GM12878 (cell line): ENCODE results near the gene AXDND1. TPM values are rescaled to one million over a fixed set of nuclear protein-coding genes. Genes with fewer than 3 reads are reported as not detected.

Source experiments
- ATAC-seq: fragments of 200-7000 bp; cut with Tn5 transposase; 3 replicates; pipeline ENCODE4 v1.9.1; 2020; ENCODE audit warnings: mild to moderate bottlenecking, moderate library complexity
- BruUV-seq: library from RNA; stranded (reverse); fragments of 400-500 nt; replicated peaks from 2 replicates; lab custom pipeline; 2021; lab: Mats Ljungman, UMichigan
- CTCF ChIA-PET: fragments of 300-600 bp; sonication (Branson Sonifier 250); formaldehyde crosslinking; extraction: SDS; loops from one replicate; lab custom pipeline; 2021; ENCODE audit warnings: inconsistent platforms; lab: Yijun Ruan, JAX
- POLR2A ChIA-PET: fragments of 350-600 bp; formaldehyde crosslinking; extraction: SDS; loops from one replicate; lab custom pipeline; 2021; ENCODE audit warnings: inconsistent platforms; lab: Charles Lee
- RAD21 ChIA-PET: fragments of 300-600 bp; sonication (Branson Sonifier 250); formaldehyde crosslinking; loops from one replicate; lab custom pipeline; 2023; ENCODE audit warnings: antibody characterized with exemption; ENCODE audit not compliant: unreplicated experiment; lab: Charles Lee
- SMC1A ChIA-PET: fragments of 300-600 bp; sonication (Branson Sonifier 250); formaldehyde crosslinking; loops from one replicate; lab custom pipeline; 2023; ENCODE audit not compliant: unreplicated experiment, uncharacterized antibody; lab: Charles Lee
- DNase-seq: peaks from one replicate; pipeline ENCODE4 v3.0.0-alpha.2; 2011; ENCODE audit warnings: low read depth, low spot score
- FAIRE-seq: peaks from 3 replicates; lab custom pipeline; 2011; peaks lifted over from hg19 to GRCh38; lab: Jason Lieb, UNC
- H2AFZ ChIP-seq: 2 replicates; pipeline ENCODE4 v1.6.0; 2011; ENCODE audit warnings: low read depth, low read length, control low read depth; ENCODE audit not compliant: control insufficient read depth
- H3K27ac ChIP-seq: 2 replicates; pipeline ENCODE4 v1.5.1; 2011; ENCODE audit warnings: control low read depth; ENCODE audit not compliant: control insufficient read depth, insufficient read depth
- H3K27me3 ChIP-seq, 2 experiments: replicated peaks in 1 of 2; 2 replicates each; pipeline versions ENCODE4 v1.6.0 to v1.6.1; 2011; ENCODE audit warnings: low read length in 1 of 2; ENCODE audit not compliant: control insufficient read depth in 2 of 2, insufficient read depth in 2 of 2
- H3K36me3 ChIP-seq, 2 experiments: 2 replicates each; pipeline ENCODE4 v1.5.1; 2011; ENCODE audit warnings: low read length in 1 of 2; ENCODE audit not compliant: control insufficient read depth in 2 of 2, insufficient read depth in 2 of 2
- H3K4me1 ChIP-seq: 2 replicates; pipeline ENCODE4 v1.6.1; 2011; ENCODE audit warnings: mild to moderate bottlenecking, low read length, moderate library complexity, mixed read lengths; ENCODE audit not compliant: control insufficient read depth, insufficient read depth
- H3K4me2 ChIP-seq: 2 replicates; pipeline ENCODE4 v1.6.0; 2011; ENCODE audit warnings: control low read depth; ENCODE audit not compliant: control insufficient read depth, insufficient read depth
- H3K4me3 ChIP-seq: fragments of 200-600 bp; sonication (generic); 2 replicates; pipeline ENCODE4 v1.5.1; 2016
- H3K79me2 ChIP-seq: 2 replicates; pipeline ENCODE4 v1.6.0; 2011; ENCODE audit warnings: low read length; ENCODE audit not compliant: control insufficient read depth, insufficient read depth
- H3K9ac ChIP-seq: 2 replicates; pipeline ENCODE4 v1.8.0; 2011; ENCODE audit warnings: low read length, control low read depth, mixed read lengths; ENCODE audit not compliant: control insufficient read depth, insufficient read depth
- H3K9me3 ChIP-seq: replicated peaks from 3 replicates; pipeline ENCODE4 v1.5.1; 2011; ENCODE audit warnings: mild to moderate bottlenecking, low read length; ENCODE audit not compliant: control insufficient read depth, insufficient read depth
- H4K20me1 ChIP-seq: 2 replicates; pipeline ENCODE4 v1.6.0; 2011; ENCODE audit not compliant: control insufficient read depth, insufficient read depth
- CEBPZ ChIP-seq: fragments of 150-350 bp; IDR thresholded peaks from 2 replicates; pipeline ENCODE4 v1.6.1; 2016; ENCODE audit warnings: low read depth, low read length
- GABPA ChIP-seq: IDR thresholded peaks from 2 replicates; pipeline ENCODE4 v1.6.1; 2014; ENCODE audit warnings: antibody characterized with exemption, low read depth, mild to moderate bottlenecking, inconsistent platforms
- IRF4 ChIP-seq: IDR thresholded peaks from 2 replicates; pipeline ENCODE4 v1.6.1; 2011; ENCODE audit warnings: low read depth, low read length
- JUND ChIP-seq: IDR thresholded peaks from 2 replicates; pipeline ENCODE4 v1.6.1; 2012; ENCODE audit warnings: low read depth, mild to moderate bottlenecking, low read length, improper control_type of control experiment, moderate library complexity
- TCF7 ChIP-seq: IDR thresholded peaks from 2 replicates; pipeline ENCODE4 v1.6.1; 2014; ENCODE audit warnings: antibody characterized with exemption, borderline replicate concordance
- ZBTB11 ChIP-seq: fragments of 450-650 bp; formaldehyde crosslinking; IDR thresholded peaks from 2 replicates; pipeline ENCODE4 v1.5.0; 2022; ENCODE audit warnings: mild to moderate bottlenecking, missing genetic modification characterization
- WGBS: methylation state at CpG from one replicate; pipeline ENCODE4 v1.1.6; 2016; ENCODE audit warnings: low lambda C conversion rate; ENCODE audit not compliant: insufficient replicate concordance, insufficient coverage; ENCODE audit errors: missing lambda C conversion rate; 5-methylcytosine and 5-hydroxymethylcytosine counted together
- in situ Hi-C: fragments of 300-500 bp; cut with MboI; formaldehyde crosslinking; loops from 9 replicates; pipeline ENCODE4 v1.14.3; 2018; ENCODE audit warnings: mixed read lengths
- intact Hi-C: fragments of 100-400 bp; cut with micrococcal nuclease; formaldehyde crosslinking; loops from one replicate; pipeline ENCODE4 v1.14.2; 2022; ENCODE audit not compliant: unreplicated experiment
- polyA plus RNA-seq, 11 experiments: library from polyadenylated mRNA; depleted of rRNA in 4 of 11; unstranded in 6 of 11; stranded (reverse) in 5 of 11; fragments of >200 nt; fragmentation: Nextera tagmentation in 4 of 11; fragmentation: Illumina TruSeq in 1 of 11; extraction: Ambion mirVana in 4 of 11; extraction: Trizol in 1 of 11; gene quantifications; 1 replicate in 1 of 11; 2 replicates in 10 of 11; pipeline versions ENCODE4 v1.2.1 to v1.2.3, GENCODE V29; 2011 to 2016; ENCODE audit warnings: inconsistent platforms in 2 of 11, missing spikeins in 2 of 11, low read depth in 1 of 11
- total RNA-seq, 4 experiments: library from RNA; depleted of rRNA in 3 of 4; stranded (reverse); fragments of >200 nt in 3 of 4; fragmentation: Illumina TruSeq in 1 of 4; extraction: Trizol in 1 of 4; gene quantifications; 2 replicates each; pipeline versions ENCODE4 v1.2.1 to v1.2.3, GENCODE V29; 2013 to 2021

AXDND1 gene
- total and polyA plus RNA-seq, 10 of the 15 experiments (the other 5 are each of a cell fraction or from before 2014, with no cell fraction given): 0.12 to 0.84 (median 0.42) TPM

- TF ChIP-seq CEBPZ: no peak
- TF ChIP-seq JUND: no peak
- no peak for TF ChIP-seq IRF4
- TF ChIP-seq ZBTB11 (CRISPR knock-in tag): no peak
Observed at GRCh38 chr1:179576509-179576908, 210.7 kb downstream of the AXDND1 start (continued).

GRCh38 chr1:179583771-179584320 is 218.1 kb downstream of the AXDND1 start:
- POLR2A ChIA-PET: interaction anchor here (0.6 kb wide), 1 partner anchor 25 kb away, joined by 3 read pairs; no protein-coding TSS in a partner anchor
- WGBS: 34% methylated on average over 5 of the region's 5 CpGs
- FAIRE-seq: no peak

More at GRCh38 chr1:179583771-179584320, 218.1 kb downstream of the AXDND1 start:
- ChIA-PET CTCF (no interaction called here), RAD21 (no interaction called here), SMC1A (no interaction called here)
- H2AFZ ChIP-seq: no peak overlapping the region
- H3K4me3 ChIP-seq: no peak overlapping the region
- ATAC-seq (no peak), DNase-seq (no peak)
- H3K4me2 ChIP-seq: no peak overlapping the region
- H3K27me3 ChIP-seq: peaks cover 0 to 2% of the 10 kb centered on the region in 2 experiments; a peak in 1 of 4 replicates
- H3K79me2 ChIP-seq: no peaks in the 10 kb centered on the region
- TF ChIP-seq TCF7 (no peak), GABPA (no peak)
- H3K27ac ChIP-seq: no peak overlapping the region
- no TSS peak for BruUV-seq
- H3K4me1 ChIP-seq: no peaks in the 10 kb centered on the region
- H3K9me3 ChIP-seq: no peaks in the 10 kb centered on the region
- H3K9ac ChIP-seq: no peak overlapping the region
- H4K20me1 ChIP-seq: no peaks in the 10 kb centered on the region
- intact Hi-C loops: no loop called here
- in situ Hi-C loops: no loop called here
- H3K36me3 ChIP-seq: no peaks in the 10 kb centered on the region
